GM08714 (cell line): ENCODE data around the gene RAB3GAP2.
"Not testable (repeated sequence)": the region's sequence is repeated elsewhere in the genome, so short reads cannot be mapped to it uniquely, and the experiment has no call there.

Experiments used
- H3K4me3 ChIP-seq: fragments of 200-500 bp; sonication (Bioruptor generic); 2 replicates; pipeline ENCODE4 v1.5.1; 2014; ENCODE audit warnings: mild to moderate bottlenecking, low read length, inconsistent platforms
- ZNF274 ChIP-seq: IDR thresholded peaks from 2 replicates; pipeline ENCODE4 v1.6.1; 2012; ENCODE audit warnings: mild to moderate bottlenecking, low read depth, low read length

Gene RAB3GAP2

DNA sequence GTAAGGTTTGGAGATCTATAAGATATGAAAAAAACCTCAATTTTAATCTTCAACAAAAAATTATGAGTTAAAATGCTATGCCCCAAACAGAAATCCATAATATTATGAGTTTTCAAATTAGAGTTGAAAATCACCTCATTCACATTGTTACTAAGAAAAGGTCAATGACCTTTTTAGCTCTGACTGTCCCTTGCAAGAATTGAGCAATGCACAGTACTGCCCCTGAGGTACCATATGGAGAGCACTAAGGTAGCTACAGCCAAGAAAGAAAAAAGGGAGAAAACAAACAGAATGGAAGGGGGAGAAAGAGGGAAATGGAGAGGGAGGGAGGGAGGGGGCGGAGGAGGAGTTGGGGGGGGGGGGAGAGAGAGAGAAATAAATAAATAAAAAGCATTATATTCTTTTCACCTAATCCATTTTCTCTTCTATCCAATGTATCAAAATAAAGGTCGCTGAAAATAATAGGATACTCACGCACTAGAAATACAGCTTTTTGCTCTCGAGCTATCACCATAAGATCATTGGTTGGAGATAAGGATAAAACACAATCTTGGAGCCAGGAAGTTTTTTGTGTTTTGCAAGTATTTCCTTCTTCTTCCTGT, 58.8 kb downstream of the RAB3GAP2 start:
- TF ChIP-seq ZNF274 = no peak
- H3K4me3 ChIP-seq = no peak overlapping the region

DNA sequence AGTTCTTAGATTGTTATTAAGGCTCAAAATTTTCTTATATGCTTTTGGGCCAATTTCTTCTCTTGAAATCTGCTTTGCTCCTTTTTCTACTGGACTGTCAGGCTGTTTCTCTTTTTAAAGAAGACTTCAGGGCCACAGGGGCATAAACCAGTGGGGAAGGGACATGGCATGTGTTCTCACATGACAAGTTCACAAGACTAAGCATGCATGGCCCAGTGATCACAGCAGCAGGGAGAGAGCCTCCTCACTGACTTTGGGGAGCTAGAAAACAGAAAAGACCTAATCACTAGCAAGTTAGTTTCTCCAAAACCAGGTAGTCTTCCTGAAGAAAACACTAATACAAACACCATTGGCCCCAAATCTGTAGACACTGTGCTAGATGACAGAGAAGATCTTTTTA, 64.8 kb downstream of the RAB3GAP2 start:
- no peak overlapping the region for H3K4me3 ChIP-seq
- TF ChIP-seq ZNF274 = no peak

DNA sequence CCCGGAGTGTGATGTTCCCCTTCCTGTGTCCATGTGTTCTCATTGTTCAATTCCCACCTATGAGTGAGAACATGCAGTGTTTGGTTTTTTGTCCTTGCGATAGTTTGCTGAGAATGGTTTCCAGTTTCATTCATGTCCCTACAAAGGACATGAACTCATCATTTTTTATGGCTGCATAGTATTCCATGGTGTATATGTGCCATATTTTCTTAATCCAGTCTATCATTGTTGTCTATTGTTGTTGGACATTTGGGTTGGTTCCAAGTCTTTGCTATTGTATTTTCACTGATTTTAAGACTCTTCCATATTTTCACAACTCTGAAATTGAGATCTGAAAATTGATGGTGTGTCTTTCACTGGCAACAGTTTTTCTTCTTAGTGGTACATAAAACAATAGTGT, 67.5 kb downstream of the RAB3GAP2 start:
- not testable (repeated sequence) for H3K4me3 ChIP-seq

DNA sequence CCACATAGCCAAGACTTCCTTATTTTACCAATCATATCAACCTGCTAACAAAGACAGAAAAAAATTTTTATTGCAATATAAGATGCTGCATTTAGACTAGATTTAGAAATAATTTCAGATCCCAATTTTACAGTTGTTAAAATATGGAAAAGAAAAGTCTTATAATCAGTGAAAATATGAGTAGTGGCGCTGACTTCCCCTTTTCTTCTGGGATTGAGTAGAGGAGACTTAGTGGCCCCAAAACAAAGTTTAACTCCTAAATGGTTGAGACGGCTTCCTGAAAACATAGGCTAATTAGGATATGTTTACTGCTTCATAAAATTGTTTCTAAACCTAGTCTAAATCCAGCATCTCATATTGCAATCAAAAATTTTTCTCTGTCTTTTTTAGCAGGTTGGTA, 68.4 kb downstream of the RAB3GAP2 start:
- TF ChIP-seq ZNF274 = no peak
- H3K4me3 ChIP-seq = no peak overlapping the region

DNA sequence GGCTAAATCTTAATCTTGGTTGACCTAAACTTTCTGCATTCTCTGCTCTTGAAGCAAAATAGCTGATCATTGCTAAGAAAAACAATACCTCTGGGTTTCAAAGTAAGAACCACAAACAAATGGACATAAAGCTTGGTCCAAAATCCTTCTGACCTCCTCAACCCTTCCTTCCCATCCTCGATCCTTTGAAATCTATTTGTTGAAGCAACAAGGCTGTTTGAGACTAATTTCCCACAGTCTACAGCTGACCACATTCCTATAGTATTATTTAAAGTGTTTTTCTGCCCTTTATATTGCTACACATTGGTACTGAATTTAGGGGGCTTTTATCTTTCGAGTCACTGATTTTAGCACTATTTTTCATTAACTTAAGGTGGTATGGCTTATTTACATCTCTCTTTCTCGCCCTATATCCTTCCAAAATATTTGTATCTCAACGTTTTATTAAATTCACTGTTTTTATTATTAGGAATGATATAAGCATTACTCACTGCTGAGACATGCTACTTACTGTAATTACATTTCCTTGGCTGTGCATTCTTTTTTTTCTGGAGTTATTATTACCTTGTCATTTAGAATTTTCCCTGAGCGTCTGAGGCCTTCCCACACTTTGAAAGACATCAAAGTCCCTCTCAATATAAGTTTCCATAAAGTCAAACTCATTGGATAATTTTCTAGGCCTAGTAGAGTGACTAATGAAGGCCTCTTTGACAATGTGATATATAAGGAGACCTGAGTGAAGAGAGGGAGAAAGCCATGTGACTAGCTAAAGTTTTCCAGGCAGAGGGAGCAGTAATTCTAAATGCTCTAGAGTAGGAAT, 73.9 kb downstream of the RAB3GAP2 start:
- no peak for TF ChIP-seq ZNF274
- H3K4me3 ChIP-seq = no peak overlapping the region

DNA sequence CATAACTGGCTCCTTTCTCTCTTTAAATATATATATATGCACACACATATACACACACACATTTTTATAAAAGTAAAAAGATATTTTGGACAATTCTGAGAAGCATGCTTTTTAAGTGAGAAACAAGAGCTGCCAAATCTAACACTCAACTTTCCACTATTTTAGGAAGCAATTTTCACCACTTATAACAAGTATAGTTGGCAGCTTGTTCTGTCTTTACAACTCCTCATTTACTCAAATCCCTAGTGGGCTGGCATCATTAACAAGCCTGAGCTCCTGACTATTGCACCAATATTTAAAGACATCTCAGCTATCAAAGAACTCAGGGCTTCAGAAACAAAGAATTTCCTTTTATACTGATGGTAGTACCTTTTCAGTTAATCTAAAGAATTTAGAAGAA, 76.6 kb downstream of the RAB3GAP2 start:
- no peak overlapping the region for H3K4me3 ChIP-seq
- no peak for TF ChIP-seq ZNF274

DNA sequence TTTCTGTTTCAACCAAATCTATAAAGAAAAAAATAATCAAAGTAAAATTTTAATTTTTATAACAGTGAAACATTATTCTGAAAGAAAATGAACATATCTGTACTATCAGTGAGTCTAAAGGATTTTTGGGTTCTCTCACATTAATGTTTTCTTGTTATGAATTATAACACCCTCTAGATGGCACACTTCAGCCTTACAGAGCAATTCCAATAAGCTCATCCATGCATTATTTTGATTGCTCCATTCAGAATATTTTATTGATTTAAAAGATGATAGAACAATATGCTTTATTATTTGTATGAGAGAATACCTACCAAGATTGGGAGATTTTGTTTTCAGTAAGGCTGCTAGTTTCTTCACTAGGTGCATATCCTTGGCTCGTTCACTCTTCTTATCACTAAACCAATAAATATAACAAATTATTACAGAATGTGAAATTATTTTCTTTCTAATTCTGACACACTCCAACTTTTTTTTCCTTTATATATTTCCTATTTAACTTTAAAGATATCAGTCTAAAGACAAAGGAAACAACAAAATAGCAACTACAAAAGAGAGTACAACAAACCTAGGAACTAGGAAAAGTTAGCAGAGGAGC, 82.4 kb downstream of the RAB3GAP2 start:
- H3K4me3 ChIP-seq = no peak overlapping the region
- no peak for TF ChIP-seq ZNF274

DNA sequence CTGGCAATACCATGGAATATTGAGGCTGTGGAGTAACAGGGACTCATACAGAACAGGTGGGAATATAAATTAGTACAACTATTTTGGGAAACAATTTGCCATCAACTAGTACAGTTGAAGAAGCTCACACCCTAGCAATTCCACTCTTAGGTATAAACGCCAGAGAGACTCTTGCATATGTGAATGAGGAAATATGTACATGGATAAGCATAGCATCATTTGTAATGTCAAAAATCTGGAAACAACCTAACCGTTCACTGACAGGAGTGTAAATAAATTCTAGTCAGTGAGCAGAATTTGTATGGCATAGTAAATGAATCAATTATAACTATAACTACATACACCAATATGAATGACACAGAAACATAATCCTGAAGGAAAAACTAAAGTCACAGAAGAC, 83.7 kb downstream of the RAB3GAP2 start:
- no peak for TF ChIP-seq ZNF274
- no peak overlapping the region for H3K4me3 ChIP-seq

DNA sequence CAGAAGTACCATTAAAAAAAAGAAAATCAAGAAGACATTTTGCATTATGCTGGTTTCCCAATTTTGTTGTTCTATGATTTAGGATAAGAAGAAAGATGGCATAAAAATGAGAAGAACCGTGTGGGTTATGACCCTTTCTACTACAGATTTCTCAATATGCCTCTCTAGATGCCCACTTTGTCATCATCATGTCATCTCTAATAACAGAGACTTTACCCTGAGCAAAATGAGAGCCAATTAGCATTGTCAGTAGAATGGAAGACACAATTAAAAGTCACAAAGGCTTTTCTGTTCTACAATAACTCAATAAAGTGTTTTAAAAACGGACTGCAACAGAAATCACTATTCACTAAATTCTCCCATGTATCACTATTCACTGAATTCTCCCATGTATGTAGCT, 85.5 kb downstream of the RAB3GAP2 start:
- TF ChIP-seq ZNF274 = no peak
- H3K4me3 ChIP-seq = no peak overlapping the region

DNA sequence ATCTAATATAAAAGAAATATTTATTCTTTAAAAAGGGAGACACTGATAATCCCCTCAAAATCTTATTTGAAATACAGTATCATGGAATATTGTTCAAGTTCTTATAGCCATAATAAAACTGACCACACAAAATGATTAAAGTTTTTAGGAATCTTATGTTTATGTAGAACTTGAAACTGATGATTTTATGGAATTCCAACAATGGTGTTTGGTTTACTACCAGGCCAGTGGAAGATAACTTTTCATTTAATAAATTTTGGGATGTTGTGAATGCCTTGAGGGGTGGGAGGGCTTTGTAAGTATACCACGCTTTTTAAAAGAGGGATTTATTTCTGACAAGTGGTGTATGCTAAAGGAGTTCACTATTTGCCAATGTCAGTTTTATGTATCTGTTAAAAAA, 87.7 kb downstream of the RAB3GAP2 start:
- no peak for TF ChIP-seq ZNF274
- H3K4me3 ChIP-seq = no peak overlapping the region

DNA sequence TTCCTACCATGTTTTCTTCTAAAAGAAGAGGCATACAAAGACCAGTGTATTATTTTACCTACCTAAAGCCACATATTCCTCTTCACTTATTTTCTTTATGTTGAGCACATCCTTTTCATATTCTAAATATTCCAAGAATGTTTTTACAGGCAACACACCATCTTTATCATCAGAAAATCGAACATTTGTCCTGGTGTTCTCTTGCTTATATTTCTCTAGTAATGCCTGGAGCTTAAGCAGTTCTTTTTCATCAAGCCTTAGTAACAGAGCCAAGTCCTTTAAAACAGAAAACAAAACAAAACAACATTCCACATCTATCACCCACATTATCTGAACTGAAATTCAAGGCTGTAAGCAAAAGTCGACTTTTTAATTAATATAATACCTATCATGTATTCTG, 89.6 kb downstream of the RAB3GAP2 start:
- no peak for TF ChIP-seq ZNF274

DNA sequence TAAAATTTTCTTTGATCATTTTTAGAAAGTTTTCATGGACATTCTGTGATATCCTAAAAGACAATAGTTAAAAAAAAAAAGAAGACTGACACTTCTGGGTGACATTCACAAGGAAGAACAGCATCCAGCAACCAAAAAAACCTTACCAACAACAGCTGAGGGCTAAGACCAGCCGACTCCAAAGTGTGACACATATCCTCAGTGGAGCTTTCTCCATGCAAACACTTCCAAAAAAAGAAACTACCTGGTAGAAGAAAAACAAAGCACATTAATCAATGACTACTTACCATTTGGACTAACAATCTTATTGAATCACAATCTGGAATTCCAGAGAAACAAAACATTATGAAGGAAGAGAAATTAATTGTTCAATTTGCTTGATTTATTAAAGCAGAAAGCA, 90.1 kb downstream of the RAB3GAP2 start:
- H3K4me3 ChIP-seq = no peak overlapping the region
- TF ChIP-seq ZNF274 = no peak

More for the DNA sequence above, 89.6 kb downstream of the RAB3GAP2 start:
- H3K4me3 ChIP-seq = no peak overlapping the region

DNA sequence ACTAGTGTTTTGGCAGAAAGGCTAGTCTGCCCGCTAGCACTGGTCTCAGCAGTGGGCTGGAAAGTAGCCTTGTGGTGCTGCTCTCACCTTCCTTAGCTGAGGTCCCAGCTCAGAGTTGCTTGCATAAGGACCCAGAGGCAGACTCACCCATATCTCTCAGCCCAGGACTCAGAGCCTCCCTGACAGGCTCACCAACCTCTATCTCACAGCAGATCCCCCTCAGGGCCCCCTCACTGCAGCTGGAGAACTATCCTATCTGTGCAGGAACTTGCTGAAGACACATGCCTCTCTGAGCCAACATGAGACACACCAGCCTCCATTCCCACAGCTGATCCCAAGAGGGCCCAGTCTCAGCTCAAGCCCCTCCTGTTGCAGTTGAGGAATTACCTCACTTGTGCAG, 95.7 kb downstream of the RAB3GAP2 start:
- no peak overlapping the region for H3K4me3 ChIP-seq
- no peak for TF ChIP-seq ZNF274

DNA sequence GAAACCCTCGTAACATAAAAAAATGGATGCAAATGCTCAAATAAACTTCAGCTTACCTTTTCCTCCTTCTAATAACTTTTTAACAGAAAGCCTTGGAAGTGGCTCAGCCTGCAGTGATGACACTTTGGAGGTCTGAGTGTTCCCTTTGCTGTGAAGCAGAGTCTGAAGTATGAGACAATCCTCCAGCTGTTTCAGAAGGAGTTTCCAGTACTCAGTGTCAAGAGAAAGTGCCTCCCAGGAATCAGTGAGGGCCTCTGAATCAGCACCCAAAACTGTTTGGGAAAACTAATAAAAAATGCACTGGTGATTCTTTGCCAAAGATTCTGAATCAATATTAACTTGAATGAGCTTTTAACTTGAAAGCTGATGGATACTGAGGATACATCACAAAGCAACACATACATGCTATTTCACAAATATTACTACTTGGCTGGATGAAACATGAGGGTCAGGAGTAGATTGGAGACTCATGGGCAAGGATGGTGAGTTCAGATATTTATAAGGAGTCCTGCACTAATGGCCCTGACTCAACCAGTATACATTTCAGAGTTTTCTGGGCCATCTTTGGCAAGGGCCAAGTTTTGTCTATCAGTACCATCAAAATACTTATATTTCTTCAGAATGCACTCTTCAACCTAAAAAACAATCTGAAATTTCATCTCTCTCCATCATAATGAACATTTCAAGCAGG, 101.3 kb downstream of the RAB3GAP2 start:
- no peak overlapping the region for H3K4me3 ChIP-seq
- TF ChIP-seq ZNF274 = no peak

DNA sequence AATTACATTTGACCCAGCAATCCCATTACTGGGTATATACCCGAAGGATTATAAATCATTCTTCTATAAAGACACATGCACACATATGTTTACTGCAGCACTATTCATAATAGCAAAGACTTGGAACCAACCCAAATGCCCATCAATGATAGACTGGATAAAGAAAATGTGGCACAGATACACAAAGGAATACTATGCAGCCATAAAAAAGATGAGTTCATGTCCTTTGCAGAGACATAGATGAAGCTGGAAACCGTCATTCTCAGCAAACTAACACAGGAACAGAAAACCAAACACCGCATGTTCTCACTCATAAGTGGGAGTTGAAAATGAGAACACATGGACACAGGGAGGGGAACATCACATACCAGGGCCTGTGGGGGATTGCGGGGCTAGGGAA, 102.4 kb downstream of the RAB3GAP2 start:
- H3K4me3 ChIP-seq = not testable (repeated sequence)

DNA sequence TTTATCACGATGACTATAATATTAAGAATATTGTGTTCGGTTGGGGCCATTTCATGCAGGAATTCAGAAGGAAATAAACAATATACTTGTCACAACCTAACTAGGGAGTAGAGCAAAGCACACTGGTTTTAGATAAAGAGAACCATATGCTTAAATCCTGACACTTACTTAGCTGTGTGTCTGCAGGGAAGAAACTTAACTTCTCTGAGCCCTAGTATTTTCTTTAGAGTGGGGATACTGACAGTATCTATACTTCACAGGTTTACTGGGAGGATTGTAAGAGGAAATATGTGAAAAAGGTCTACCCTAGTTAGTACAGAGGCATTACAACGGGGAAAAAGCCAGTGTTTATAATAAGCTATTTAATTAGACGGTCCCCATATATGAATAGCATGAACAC, 105.4 kb downstream of the RAB3GAP2 start:
- no peak for TF ChIP-seq ZNF274
- no peak overlapping the region for H3K4me3 ChIP-seq
